NCI-H82 treated with DMSO at 0.1 percent for 48 hours (cell line): ENCODE measurements around the gene PUM2.
"Not testable (repeated sequence)": the region's sequence is repeated elsewhere in the genome, so short reads cannot be mapped to it uniquely, and the experiment has no call there.

Source experiments
- DNase-seq: peaks from one replicate; lab custom pipeline; 2025; ENCODE audit not compliant: unreplicated experiment; lab: John Stamatoyannopoulos, UW

The PUM2 gene

GRCh38 chr2:20371323-20372025 lies 20.8 kb upstream of the PUM2 start:
- no peak for DNase-seq

GRCh38 chr2:20370191-20370590 lies 19.5 kb upstream of the PUM2 start:
- DNase-seq = no peak

- no peak for DNase-seq
Measured at GRCh38 chr2:20369366-20369765, 18.7 kb upstream of the PUM2 start.

GRCh38 chr2:20368706-20369105 lies 18.1 kb upstream of the PUM2 start:
- no peak for DNase-seq

GRCh38 chr2:20367929-20368328 lies 17.3 kb upstream of the PUM2 start:
- DNase-seq = not testable (repeated sequence)

GRCh38 chr2:20366672-20367116 lies 16.1 kb upstream of the PUM2 start:
- DNase-seq = no peak

- no peak for DNase-seq
Measured at GRCh38 chr2:20365249-20365817, 14.7 kb upstream of the PUM2 start.

- no peak for DNase-seq
Measured at GRCh38 chr2:20363578-20363977, 12.9 kb upstream of the PUM2 start.

GRCh38 chr2:20362701-20363435 lies 12.2 kb upstream of the PUM2 start:
- no peak for DNase-seq

GRCh38 chr2:20361893-20362292 lies 11.2 kb upstream of the PUM2 start:
- no peak for DNase-seq

- DNase-seq = no peak
Measured at GRCh38 chr2:20359096-20359495, 8.5 kb upstream of the PUM2 start.

GRCh38 chr2:20357638-20358389 lies 7.2 kb upstream of the PUM2 start:
- no peak for DNase-seq

GRCh38 chr2:20356042-20356441 lies 5.4 kb upstream of the PUM2 start:
- DNase-seq = no peak

GRCh38 chr2:20355131-20355530 lies 4.5 kb upstream of the PUM2 start:
- no peak for DNase-seq

- DNase-seq = peak; percentile 93
Measured at GRCh38 chr2:20353241-20353992, 2.8 kb upstream of the PUM2 start.

- DNase-seq = no peak
Measured at GRCh38 chr2:20352581-20353216, 2.1 kb upstream of the PUM2 start.

GRCh38 chr2:20352230-20352578 lies 1.6 kb upstream of the PUM2 start:
- peak; percentile 97 for DNase-seq

- DNase-seq = peak; percentile 36
Measured at GRCh38 chr2:20351555-20352229, 1.0 kb upstream of the PUM2 start.

GRCh38 chr2:20350041-20350712 lies 467 bp downstream of the PUM2 start:
- peak; percentile 50 for DNase-seq
